HG02885 (cell line): ENCODE data around the gene RNF152.
"Not testable (repeated sequence)": the region's sequence is repeated elsewhere in the genome, so short reads cannot be mapped to it uniquely, and the experiment has no call there.

ENCODE experiments used
- ATAC-seq: cut with Tn5 transposase; IDR thresholded peaks from one replicate; pipeline ENCODE4 v1.9.1; 2021; ENCODE audit warnings: mild to moderate bottlenecking; ENCODE audit not compliant: unreplicated experiment, poor library complexity

Gene RNF152

GRCh38 chr18:61824733-61825363 is 68.0 kb downstream of the RNF152 start:
- ATAC-seq: no peak

- no peak for ATAC-seq
Measured at GRCh38 chr18:61823595-61823994, 69.2 kb downstream of the RNF152 start.

GRCh38 chr18:61822879-61823278 is 69.9 kb downstream of the RNF152 start:
- no peak for ATAC-seq

GRCh38 chr18:61821748-61822147 is 71.1 kb downstream of the RNF152 start:
- ATAC-seq: no peak

GRCh38 chr18:61820882-61821281 is 71.9 kb downstream of the RNF152 start:
- ATAC-seq: no peak

- ATAC-seq: no peak
Measured at GRCh38 chr18:61817086-61817485, 75.7 kb downstream of the RNF152 start.

GRCh38 chr18:61815885-61816470 is 76.8 kb downstream of the RNF152 start:
- ATAC-seq: no peak

- no peak for ATAC-seq
Measured at GRCh38 chr18:61808286-61808685, 84.5 kb downstream of the RNF152 start.

GRCh38 chr18:61803393-61803792 is 89.4 kb downstream of the RNF152 start:
- no peak for ATAC-seq

GRCh38 chr18:61797696-61798590 is 94.9 kb downstream of the RNF152 start:
- no peak for ATAC-seq

- ATAC-seq: no peak
Measured at GRCh38 chr18:61791031-61791430, 101.8 kb downstream of the RNF152 start.

- ATAC-seq: not testable (repeated sequence)
Measured at GRCh38 chr18:61787011-61787670, 105.7 kb downstream of the RNF152 start.

- ATAC-seq: no peak
Measured at GRCh38 chr18:61785588-61785987, 107.2 kb downstream of the RNF152 start.

GRCh38 chr18:61784834-61785233 is 108.0 kb downstream of the RNF152 start:
- no peak for ATAC-seq

GRCh38 chr18:61782545-61782944 is 110.3 kb downstream of the RNF152 start:
- ATAC-seq: no peak

- ATAC-seq: not testable (repeated sequence)
Measured at GRCh38 chr18:61776201-61776600, 116.6 kb downstream of the RNF152 start.

- ATAC-seq: no peak
Measured at GRCh38 chr18:61774846-61775245, 118.0 kb downstream of the RNF152 start.

- no peak for ATAC-seq
Measured at GRCh38 chr18:61772293-61772848, 120.4 kb downstream of the RNF152 start.

GRCh38 chr18:61771861-61772260 is 120.9 kb downstream of the RNF152 start:
- ATAC-seq: no peak

- no peak for ATAC-seq
Measured at GRCh38 chr18:61770279-61770678, 122.5 kb downstream of the RNF152 start.
